Liver (tissue), 9 donors: Measurements from ENCODE around the gene B9D2. TPM values are rescaled to one million over a fixed set of nuclear protein-coding genes. Genes with fewer than 3 reads are reported as not detected.

Experiments used
- DNase-seq: peaks from one replicate; pipeline ENCODE4 v3.0.0-alpha.2; 2017; ENCODE audit warnings: low spot score
- H3K27ac ChIP-seq, 2 donors: one replicate each; pipeline ENCODE4 v1.7.0; 2013; ENCODE audit warnings: inconsistent platforms in 2 of 2, low read length in 2 of 2, control low read depth in 1 of 2, low read depth in 1 of 2, mild to moderate bottlenecking in 1 of 2
- H3K27me3 ChIP-seq, 4 donors: one replicate each; pipeline versions ENCODE4 v1.6.1 to v1.7.0; 2013; ENCODE audit warnings: low read length in 3 of 4, inconsistent platforms in 1 of 4, mild to moderate bottlenecking in 1 of 4, moderate library complexity in 1 of 4; ENCODE audit not compliant: control insufficient read depth in 4 of 4, insufficient read depth in 4 of 4
- H3K36me3 ChIP-seq, 4 donors: one replicate each; pipeline versions ENCODE4 v1.6.1 to v1.7.0; 2013; ENCODE audit warnings: low read length in 3 of 4, mild to moderate bottlenecking in 3 of 4, low read depth in 1 of 4, moderate library complexity in 1 of 4; ENCODE audit not compliant: control insufficient read depth in 4 of 4, insufficient read depth in 3 of 4
- H3K4me1 ChIP-seq, 4 donors: one replicate each; pipeline versions ENCODE4 v1.6.1 to v1.7.0; 2013; ENCODE audit warnings: low read length in 3 of 4, mild to moderate bottlenecking in 3 of 4, moderate library complexity in 1 of 4; ENCODE audit not compliant: control insufficient read depth in 4 of 4, insufficient read depth in 4 of 4
- H3K4me3 ChIP-seq, 3 donors: one replicate each; pipeline versions ENCODE4 v1.6.1 to v1.7.0; 2013; ENCODE audit warnings: low read length in 3 of 3, control low read depth in 1 of 3, low read depth in 1 of 3, mild to moderate bottlenecking in 1 of 3
- H3K9ac ChIP-seq, 2 donors: one replicate each; pipeline ENCODE4 v1.7.0; 2013; ENCODE audit warnings: low read length in 2 of 2, mild to moderate bottlenecking in 2 of 2, moderate library complexity in 2 of 2, control low read depth in 1 of 2, low read depth in 1 of 2
- H3K9me3 ChIP-seq, 4 donors: one replicate each; pipeline versions ENCODE4 v1.6.1 to v1.7.0; 2013; ENCODE audit warnings: low read length in 3 of 4; ENCODE audit not compliant: control insufficient read depth in 4 of 4
- EGR1 ChIP-seq, 2 donors: IDR thresholded peaks; 2 replicates each; pipeline ENCODE4 v1.6.1; 2016 to 2018; ENCODE audit warnings: antibody characterized with exemption in 2 of 2, low read depth in 2 of 2
- FOXA2 ChIP-seq: IDR thresholded peaks from 2 replicates; pipeline ENCODE4 v1.6.1; 2016; ENCODE audit warnings: antibody characterized with exemption
- HNF4A ChIP-seq, 2 donors: conservative IDR thresholded peaks; 2 replicates each; pipeline ENCODE4 v1.6.1; 2016; ENCODE audit warnings: antibody characterized with exemption in 2 of 2, mild to moderate bottlenecking in 2 of 2
- HNF4G ChIP-seq: IDR thresholded peaks from 2 replicates; pipeline ENCODE4 v1.6.1; 2016; ENCODE audit warnings: antibody characterized with exemption
- JUND ChIP-seq, 2 donors: IDR thresholded peaks; 2 replicates each; pipeline ENCODE4 v1.6.1; 2016; ENCODE audit warnings: antibody characterized with exemption in 2 of 2
- NR2F2 ChIP-seq: IDR thresholded peaks from 2 replicates; pipeline ENCODE4 v1.6.1; 2016; ENCODE audit warnings: antibody characterized with exemption
- RAD21 ChIP-seq, 2 donors: IDR thresholded peaks; 2 replicates each; pipeline ENCODE4 v1.6.1; 2016; ENCODE audit warnings: antibody characterized with exemption in 2 of 2, mild to moderate bottlenecking in 2 of 2
- REST ChIP-seq: IDR thresholded peaks from 2 replicates; pipeline ENCODE4 v1.6.1; 2016; ENCODE audit warnings: antibody characterized with exemption, mild to moderate bottlenecking
- SP1 ChIP-seq: IDR thresholded peaks from 2 replicates; pipeline ENCODE4 v1.6.1; 2018; ENCODE audit warnings: antibody characterized with exemption, mild to moderate bottlenecking
- TAF1 ChIP-seq: conservative IDR thresholded peaks from 2 replicates; pipeline ENCODE4 v1.6.1; 2016; ENCODE audit warnings: antibody characterized with exemption, mild to moderate bottlenecking
- YY1 ChIP-seq: IDR thresholded peaks from 2 replicates; pipeline ENCODE4 v1.6.1; 2016; ENCODE audit warnings: antibody characterized with exemption, mild to moderate bottlenecking
- ZBTB33 ChIP-seq: IDR thresholded peaks from 2 replicates; pipeline ENCODE4 v1.6.1; 2016; ENCODE audit warnings: antibody characterized with exemption
- WGBS: extraction: QIAGEN DNeasy Blood & Tissue Kit; methylation state at CpG from one replicate; pipeline ENCODE4 v1.1.7; 2013; 5-methylcytosine and 5-hydroxymethylcytosine counted together
- polyA plus RNA-seq, 2 donors: library from polyadenylated mRNA; stranded (reverse) in 1 of 2; unstranded in 1 of 2; fragments of 200-250 nt in 1 of 2; fragments of >200 nt in 1 of 2; fragmentation: Nextera tagmentation in 1 of 2; extraction: Ambion mirVana in 1 of 2; gene quantifications; one replicate each; pipeline versions ENCODE4 v1.2.1 to v1.2.3, GENCODE V29; 2013 to 2015
- total RNA-seq, 2 donors: library from RNA; depleted of rRNA; stranded (reverse); fragments of >200 nt; gene quantifications; one replicate each; pipeline ENCODE4 v1.2.3, GENCODE V29; 2014
- TF ChIP-seq, protein P1 (sequence below): fragments of 150-350 bp; IDR thresholded peaks from 2 replicates; pipeline ENCODE4 v1.5.1; 2017; ENCODE audit warnings: improper control_type of control experiment, low read depth, low read length; ENCODE audit not compliant: missing input control
- TF ChIP-seq, protein P2 (sequence below): IDR thresholded peaks from 2 replicates; pipeline ENCODE4 v1.6.1; 2016; ENCODE audit warnings: antibody characterized with exemption
- TF ChIP-seq, protein P3 (sequence below): IDR thresholded peaks from 2 replicates; pipeline ENCODE4 v1.6.1; 2016; ENCODE audit warnings: antibody characterized with exemption
- donor health status: healthy.
- donor health status: healthy.
- donor health status: healthy.
- donor health status: healthy.
- donor health status: healthy.

B9D2 gene
- total and polyA plus RNA-seq, 4 donors: 2.4 to 3.7 (median 3.0) TPM

- TF ChIP-seq RAD21 (IDR thresholded peaks at IDR 0.05): no peak
- TF ChIP-seq, protein P1, sequence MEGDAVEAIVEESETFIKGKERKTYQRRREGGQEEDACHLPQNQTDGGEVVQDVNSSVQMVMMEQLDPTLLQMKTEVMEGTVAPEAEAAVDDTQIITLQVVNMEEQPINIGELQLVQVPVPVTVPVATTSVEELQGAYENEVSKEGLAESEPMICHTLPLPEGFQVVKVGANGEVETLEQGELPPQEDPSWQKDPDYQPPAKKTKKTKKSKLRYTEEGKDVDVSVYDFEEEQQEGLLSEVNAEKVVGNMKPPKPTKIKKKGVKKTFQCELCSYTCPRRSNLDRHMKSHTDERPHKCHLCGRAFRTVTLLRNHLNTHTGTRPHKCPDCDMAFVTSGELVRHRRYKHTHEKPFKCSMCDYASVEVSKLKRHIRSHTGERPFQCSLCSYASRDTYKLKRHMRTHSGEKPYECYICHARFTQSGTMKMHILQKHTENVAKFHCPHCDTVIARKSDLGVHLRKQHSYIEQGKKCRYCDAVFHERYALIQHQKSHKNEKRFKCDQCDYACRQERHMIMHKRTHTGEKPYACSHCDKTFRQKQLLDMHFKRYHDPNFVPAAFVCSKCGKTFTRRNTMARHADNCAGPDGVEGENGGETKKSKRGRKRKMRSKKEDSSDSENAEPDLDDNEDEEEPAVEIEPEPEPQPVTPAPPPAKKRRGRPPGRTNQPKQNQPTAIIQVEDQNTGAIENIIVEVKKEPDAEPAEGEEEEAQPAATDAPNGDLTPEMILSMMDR: no peak
- TF ChIP-seq, protein P2, sequence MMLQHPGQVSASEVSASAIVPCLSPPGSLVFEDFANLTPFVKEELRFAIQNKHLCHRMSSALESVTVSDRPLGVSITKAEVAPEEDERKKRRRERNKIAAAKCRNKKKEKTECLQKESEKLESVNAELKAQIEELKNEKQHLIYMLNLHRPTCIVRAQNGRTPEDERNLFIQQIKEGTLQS: no peak
- no peak for TF ChIP-seq FOXA2
- TF ChIP-seq HNF4G: no peak
- TF ChIP-seq, protein P3, sequence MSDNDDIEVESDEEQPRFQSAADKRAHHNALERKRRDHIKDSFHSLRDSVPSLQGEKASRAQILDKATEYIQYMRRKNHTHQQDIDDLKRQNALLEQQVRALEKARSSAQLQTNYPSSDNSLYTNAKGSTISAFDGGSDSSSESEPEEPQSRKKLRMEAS: no peak
- no peak for TF ChIP-seq ZBTB33
- TF ChIP-seq TAF1: no peak
- TF ChIP-seq NR2F2: no peak
- no peak for TF ChIP-seq JUND (IDR thresholded peaks at IDR 0.05)
- H3K27ac ChIP-seq: peak overlapping the region; percentile 63 to 86
These were observed 55.9 kb downstream of the B9D2 start for GRCh38 chr19:41307954-41308449.

DNA sequence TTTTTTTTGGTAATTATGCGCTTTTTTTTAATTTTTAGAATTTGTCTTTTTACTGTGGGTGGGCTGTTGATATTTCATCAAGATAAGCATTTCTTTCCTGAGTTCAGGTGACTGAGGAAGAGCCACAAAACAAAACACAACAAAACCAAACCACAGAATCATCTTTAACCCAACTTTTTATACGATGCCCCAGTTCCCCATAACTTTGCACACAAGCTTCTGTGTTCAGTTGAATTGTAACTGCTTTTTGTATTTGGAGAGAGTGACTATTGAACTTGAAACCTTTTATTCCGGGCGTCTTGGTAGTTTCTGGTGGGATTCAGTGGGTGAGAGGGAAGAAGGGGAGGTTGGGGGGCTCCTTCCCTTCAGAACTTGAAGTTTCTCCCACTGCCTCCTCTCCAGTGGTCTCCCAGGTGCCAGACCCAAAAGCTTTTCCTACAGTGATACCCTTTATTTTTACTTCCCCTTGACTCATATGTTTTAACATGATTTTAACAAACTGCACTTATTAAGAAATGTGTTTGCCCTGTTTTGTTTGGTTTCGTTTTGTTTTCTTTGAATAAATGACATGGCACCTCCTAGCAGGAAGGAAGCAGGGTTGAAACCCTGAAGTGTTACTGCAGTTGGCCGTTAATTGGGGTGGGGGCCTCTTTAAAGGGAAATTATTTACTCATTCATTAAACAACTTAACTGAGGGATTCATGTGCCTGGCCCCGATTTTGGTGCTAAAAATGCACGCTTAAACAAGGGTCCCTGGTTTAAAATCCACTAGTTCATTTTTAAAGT, 56.7 kb downstream of the B9D2 start:
- peak overlapping the region in 1 of 2 donors; percentile 10 for H3K9ac ChIP-seq
- 71% methylated on average over 8 of the region's 8 CpGs for WGBS
- TF ChIP-seq, protein P2: no peak
- TF ChIP-seq, protein P3: no peak
- TF ChIP-seq SP1 (no peak), ZBTB33 (no peak), YY1 (no peak), FOXA2 (no peak), JUND (IDR thresholded peaks at IDR 0.05) (no peak), REST (no peak), HNF4A (conservative IDR thresholded peaks at IDR 0.05) (no peak), EGR1 (IDR thresholded peaks at IDR 0.05; ENCODE audit: low read depth in 2 of 2) (no peak)
- TF ChIP-seq, protein P1: no peak
- H3K36me3 ChIP-seq: peaks cover 20 to 47% (median 31%) of the 10 kb centered on the region in 4 donors
- H3K4me3 ChIP-seq: no peak overlapping the region
- peak overlapping the region; percentile 63 to 86 for H3K27ac ChIP-seq
- H3K4me1 ChIP-seq: peaks cover 0 to 35% (median 25%) of the 10 kb centered on the region in 4 donors
- DNase-seq: no peak
- H3K27me3 ChIP-seq: no peaks in the 10 kb centered on the region
- no peaks in the 10 kb centered on the region for H3K9me3 ChIP-seq

More at GRCh38 chr19:41307954-41308449, 55.9 kb downstream of the B9D2 start:
- peak overlapping the region; percentile 15 to 38 for H3K9ac ChIP-seq
- H3K36me3 ChIP-seq: peaks cover 14 to 40% (median 28%) of the 10 kb centered on the region in 4 donors
- WGBS: 58% methylated on average over 4 of the region's 4 CpGs
- H3K4me1 ChIP-seq: peaks cover 0 to 35% (median 25%) of the 10 kb centered on the region in 4 donors
- H3K27me3 ChIP-seq: no peaks in the 10 kb centered on the region
- DNase-seq: no peak
- H3K4me3 ChIP-seq: no peak overlapping the region
- no peaks in the 10 kb centered on the region for H3K9me3 ChIP-seq
